ENCODE results near the gene ST7. TPM values are rescaled to one million over a fixed set of nuclear protein-coding genes. Genes with fewer than 3 reads are reported as not detected.

ST7 gene
- total and polyA plus RNA-seq, 2 of the 8 experiments (the other 6 are each of a cell fraction or from before 2014, with no cell fraction given), result 16.3 to 18.0 TPM

DNA sequence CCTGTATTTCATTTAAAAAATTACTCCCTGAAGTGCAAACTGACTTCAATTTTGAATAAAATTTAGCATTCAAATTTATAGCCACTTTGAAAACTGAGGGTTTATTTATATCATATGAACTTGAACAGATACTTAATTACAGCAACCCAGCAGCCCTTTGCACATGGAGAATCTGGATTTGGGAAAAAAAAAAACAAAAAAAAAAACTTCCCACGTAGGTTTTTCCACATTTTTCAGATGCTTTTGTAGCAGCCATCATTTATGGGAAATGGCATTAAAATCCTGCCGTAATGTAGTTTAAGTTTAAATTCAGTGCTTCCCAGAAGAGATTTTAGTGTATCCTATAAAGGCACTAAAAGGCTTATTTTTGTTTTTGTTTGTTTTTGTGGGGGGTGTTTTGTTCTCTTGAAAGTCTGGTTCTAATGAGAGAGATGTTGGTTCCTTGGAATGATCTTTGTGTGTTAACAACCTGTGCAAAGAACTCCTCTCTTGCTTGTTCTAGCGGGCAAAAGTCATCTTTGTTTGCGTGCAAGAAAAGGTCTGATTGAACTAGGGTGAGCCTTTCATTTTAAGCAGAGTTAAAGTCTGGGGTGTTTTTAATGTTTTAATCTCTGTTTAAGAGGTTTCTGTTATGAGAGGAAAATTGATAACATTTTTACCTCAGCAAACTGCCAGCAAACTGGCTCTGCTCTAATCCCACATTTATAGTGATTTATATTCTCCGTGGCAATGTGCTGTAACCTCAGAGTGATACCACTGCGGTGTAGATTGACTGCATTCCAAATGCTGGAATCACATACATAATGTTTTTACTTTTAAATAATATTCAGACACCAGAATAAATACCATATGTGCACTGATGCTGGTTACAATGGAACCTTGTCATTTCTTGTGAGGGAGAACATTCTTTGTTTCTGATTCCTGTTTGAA is 264.1 kb downstream of the ST7 start:
- no peaks in the 10 kb centered on the region for H3K79me2 ChIP-seq (ENCODE audit: control insufficient read depth in 1 of 2, insufficient read depth in 2 of 2, low read length in 2 of 2)
- no peaks in the 10 kb centered on the region for H3K36me3 ChIP-seq (ENCODE audit: control insufficient read depth in 2 of 4, insufficient read depth in 4 of 4, low read length in 3 of 4)
- WGBS, 2 experiments (ENCODE audit: extremely low coverage in 1 of 2, insufficient coverage in 1 of 2, insufficient read length in 1 of 2, insufficient replicate concordance in 2 of 2, low coverage in 1 of 2, low lambda C conversion rate in 2 of 2, missing lambda C conversion rate in 1 of 2), result 90% methylated on average over 6 of the region's 6 CpGs; no CpG with 5 or more reads in 1 of the 2 experiments
- H3K4me1 ChIP-seq (replicated peaks in 1 of 4; ENCODE audit: control insufficient read depth in 3 of 4, insufficient read depth in 4 of 4, low read length in 3 of 4), result peaks cover 0 to 3% (median 0%) of the 10 kb centered on the region in 4 experiments; a peak in 1 of 7 replicates
- H2BK20ac ChIP-seq (ENCODE audit: low read length), result no peak overlapping the region
- H3K18ac ChIP-seq (ENCODE audit: extremely low read depth, low read length), result no peak overlapping the region
- no peaks in the 10 kb centered on the region for H3K79me1 ChIP-seq (ENCODE audit: low read depth, low read length)
- H2AK5ac ChIP-seq (ENCODE audit: low read depth, low read length), result no peak overlapping the region
- H3K23ac ChIP-seq (ENCODE audit: insufficient read length), result no peak overlapping the region
- no peaks in the 10 kb centered on the region for H3K27me3 ChIP-seq (replicated peaks in 1 of 4; ENCODE audit: control insufficient read depth in 3 of 4, extremely low read depth in 1 of 4, insufficient read depth in 3 of 4, low read length in 3 of 4)
- ChIA-PET POLR2A (ENCODE audit: partially characterized antibody) (no interaction called here), CTCF (ENCODE audit: partially characterized antibody) (no interaction called here)
- H3K56ac ChIP-seq (replicated peaks; ENCODE audit: insufficient read length, low read depth, low read length), result no peak overlapping the region
- H3K4me2 ChIP-seq (ENCODE audit: insufficient read depth in 1 of 2, low read depth in 2 of 2, low read length in 2 of 2), result no peak overlapping the region
- no peak overlapping the region for H2AFZ ChIP-seq (ENCODE audit: low read length)
- no peak for FAIRE-seq
- H4K91ac ChIP-seq (replicated peaks; ENCODE audit: insufficient read length, low read length), result no peak overlapping the region
- H2BK12ac ChIP-seq (ENCODE audit: low read depth, low read length), result no peak overlapping the region
- H4K20me1 ChIP-seq (replicated peaks in 1 of 2; ENCODE audit: control insufficient read depth in 1 of 2, insufficient read depth in 2 of 2, low read length in 2 of 2), result no peaks in the 10 kb centered on the region
- no peak overlapping the region for H3K9ac ChIP-seq (replicated peaks in 1 of 4; ENCODE audit: extremely low read depth in 1 of 4, low read depth in 3 of 4, low read length in 3 of 4)
- H2BK5ac ChIP-seq (ENCODE audit: low read depth, low read length), result no peak overlapping the region
- H2BK15ac ChIP-seq (ENCODE audit: low read length), result no peak overlapping the region
- H4K5ac ChIP-seq (ENCODE audit: insufficient read length, low read depth, low read length), result no peak overlapping the region
- no peaks in the 10 kb centered on the region for H3K9me3 ChIP-seq (ENCODE audit: insufficient read depth in 2 of 2, low read depth in 1 of 2, low read length in 1 of 2)
- H3K27ac ChIP-seq (ENCODE audit: low read depth, low read length), result no peak overlapping the region
- H3K14ac ChIP-seq (ENCODE audit: insufficient read length), result no peak overlapping the region
- no peak overlapping the region for H4K8ac ChIP-seq (ENCODE audit: extremely low read depth, insufficient read depth, low read length)
- no peak overlapping the region for H2BK120ac ChIP-seq (replicated peaks; ENCODE audit: low read depth, low read length)
- no peaks in the 10 kb centered on the region for H3K23me2 ChIP-seq (ENCODE audit: low read depth, low read length)
- no peak overlapping the region for H3K4me3 ChIP-seq (ENCODE audit: extremely low read depth in 1 of 4, insufficient read depth in 2 of 4, low read depth in 3 of 4, low read length in 4 of 4)
- H3K4ac ChIP-seq (replicated peaks; ENCODE audit: insufficient read length, low read depth, low read length), result no peak overlapping the region
- DNase-seq (ENCODE audit: low read depth in 1 of 2, low spot score in 2 of 2), result no peak
- no peak for TF ChIP-seq EP300 (IDR thresholded peaks at IDR 0.05; ENCODE audit: borderline replicate concordance in 1 of 2, low read depth in 2 of 2, low read length in 2 of 2)
- no peak for TF ChIP-seq EGR1 (IDR thresholded peaks at IDR 0.05; ENCODE audit: borderline replicate concordance, low read depth, low read length)
- no peak for TF ChIP-seq MAFK (IDR thresholded peaks at IDR 0.05; ENCODE audit: low read depth, low read length)
- no peak for TF ChIP-seq BCL11A (IDR thresholded peaks at IDR 0.05; ENCODE audit: low read depth in 2 of 2, low read length in 2 of 2)
- no peak for TF ChIP-seq CBX5 (IDR thresholded peaks at IDR 0.05; ENCODE audit: low read depth, low read length)
- no peak for TF ChIP-seq RAD21 (IDR thresholded peaks at IDR 0.05 in 1 of 2, conservative IDR thresholded peaks at IDR 0.05 in 1 of 2; ENCODE audit: low read depth in 2 of 2, low read length in 2 of 2)
- TF ChIP-seq RXRA (IDR thresholded peaks at IDR 0.05; ENCODE audit: insufficient read depth, low read depth, low read length), result no peak
- no peak for TF ChIP-seq JUND (IDR thresholded peaks at IDR 0.05; ENCODE audit: low read length)
- no peak for TF ChIP-seq CHD2 (IDR thresholded peaks at IDR 0.05; ENCODE audit: low read length)
- no peak for TF ChIP-seq TCF12 (IDR thresholded peaks at IDR 0.05; ENCODE audit: low read depth, low read length)
- no peak for TF ChIP-seq JUN (IDR thresholded peaks at IDR 0.05; ENCODE audit: low read depth, low read length)
- TF ChIP-seq SUZ12 (IDR thresholded peaks at IDR 0.05; ENCODE audit: low read length), result no peak
- TF ChIP-seq KDM1A (IDR thresholded peaks at IDR 0.05; ENCODE audit: borderline replicate concordance, low read length), result no peak

Measured in H1 (cell line).